WTC11 (cell line): ENCODE data around the gene PGA3. TPM values are rescaled to one million over a fixed set of nuclear protein-coding genes. Genes with fewer than 3 reads are reported as not detected.

ENCODE experiments used
- ATAC-seq: fragments of 200-7000 bp; cut with Tn5 transposase; 2 replicates; pipeline ENCODE4 v1.10.0; 2021; ENCODE audit warnings: mild to moderate bottlenecking, moderate library complexity
- CTCF ChIA-PET: fragments of 300-600 bp; sonication (Branson Sonifier 250); formaldehyde crosslinking; loops from one replicate; lab custom pipeline; 2021; ENCODE audit warnings: antibody characterized with exemption; lab: Charles Lee
- POLR2A ChIA-PET: fragments of 350-600 bp; sonication (Branson Sonifier 250); formaldehyde crosslinking; loops from one replicate; lab custom pipeline; 2021; ENCODE audit warnings: antibody characterized with exemption; lab: Charles Lee
- DNase-seq: peaks from one replicate; pipeline ENCODE4 v3.0.0; 2021; ENCODE audit warnings: low spot score
- H3K27ac Mint-ChIP-seq: 2 replicates; pipeline ENCODE4 v1.8.0; 2021; ENCODE audit warnings: mixed read lengths
- H3K27me3 Mint-ChIP-seq: 2 replicates; pipeline ENCODE4 v1.8.0; 2021; ENCODE audit warnings: low read depth, mild to moderate bottlenecking, moderate library complexity, mixed read lengths
- H3K36me3 Mint-ChIP-seq: 2 replicates; pipeline ENCODE4 v1.8.0; 2021; ENCODE audit warnings: mixed read lengths
- H3K4me1 Mint-ChIP-seq: 2 replicates; pipeline ENCODE4 v1.8.0; 2022; ENCODE audit warnings: mixed read lengths
- H3K4me3 Mint-ChIP-seq: 2 replicates; pipeline ENCODE4 v1.8.0; 2021; ENCODE audit warnings: mild to moderate bottlenecking, moderate library complexity, mixed read lengths
- H3K9me3 Mint-ChIP-seq: 2 replicates; pipeline ENCODE4 v1.8.0; 2021; ENCODE audit warnings: mixed read lengths
- AR ChIP-seq: fragments of 250-450 bp; sonication (Bioruptor Pico); IDR thresholded peaks from 2 replicates; pipeline ENCODE4 v1.9.0; 2021; ENCODE audit warnings: mild to moderate bottlenecking
- ATF2 ChIP-seq: sonication (generic); formaldehyde crosslinking; IDR thresholded peaks from 2 replicates; pipeline ENCODE4 v1.8.1; 2022; ENCODE audit warnings: low read depth, missing genetic modification reagents, borderline replicate concordance
- CDX4 ChIP-seq: fragments of 250-450 bp; sonication (Bioruptor Pico); IDR thresholded peaks from 2 replicates; pipeline ENCODE4 v1.9.0; 2021; ENCODE audit warnings: moderate library complexity, mild to moderate bottlenecking, inconsistent platforms, borderline replicate concordance
- CREB1 ChIP-seq: sonication (generic); formaldehyde crosslinking; IDR thresholded peaks from 2 replicates; pipeline ENCODE4 v1.8.0; 2023; ENCODE audit warnings: mild to moderate bottlenecking, missing genetic modification reagents
- CTCF ChIP-seq: fragments of 200-600 bp; IDR thresholded peaks from 2 replicates; pipeline ENCODE4 v1.8.0; 2022; ENCODE audit warnings: antibody characterized with exemption
- ETV6 ChIP-seq: sonication (generic); formaldehyde crosslinking; IDR thresholded peaks from 2 replicates; pipeline ENCODE4 v1.8.1; 2022; ENCODE audit warnings: mild to moderate bottlenecking, missing genetic modification reagents
- FOXK1 ChIP-seq: sonication (generic); formaldehyde crosslinking; IDR thresholded peaks from 2 replicates; pipeline ENCODE4 v1.8.0; 2022; ENCODE audit warnings: mild to moderate bottlenecking, moderate library complexity, missing genetic modification reagents
- GTF2I ChIP-seq: fragments of 250-450 bp; sonication (Bioruptor Pico); conservative IDR thresholded peaks from 2 replicates; pipeline ENCODE4 v1.4.0; 2021; ENCODE audit warnings: mild to moderate bottlenecking
- MXD4 ChIP-seq: fragments of 250-450 bp; sonication (Bioruptor Pico); IDR thresholded peaks from 2 replicates; pipeline ENCODE4 v1.8.0; 2021; ENCODE audit warnings: mild to moderate bottlenecking, moderate library complexity, borderline replicate concordance
- NFE2L1 ChIP-seq: sonication (generic); formaldehyde crosslinking; IDR thresholded peaks from 2 replicates; pipeline ENCODE4 v1.8.1; 2023; ENCODE audit warnings: missing genetic modification reagents
- PRRX2 ChIP-seq: fragments of 250-450 bp; sonication (Bioruptor Pico); IDR thresholded peaks from 2 replicates; pipeline ENCODE4 v1.8.0; 2021; ENCODE audit warnings: mild to moderate bottlenecking
- TEAD4 ChIP-seq: sonication (generic); formaldehyde crosslinking; IDR thresholded peaks from 2 replicates; pipeline ENCODE4 v1.8.0; 2022; ENCODE audit warnings: mild to moderate bottlenecking, missing genetic modification reagents
- TP53 ChIP-seq: sonication (generic); formaldehyde crosslinking; IDR thresholded peaks from 2 replicates; pipeline ENCODE4 v1.8.1; 2023; ENCODE audit warnings: mild to moderate bottlenecking, missing genetic modification reagents
- total RNA-seq: library from RNA; stranded (reverse); gene quantifications from 3 replicates; pipeline ENCODE4 v1.2.3, GENCODE V29; 2021
- TF ChIP-seq, protein P1 (sequence below): sonication (generic); formaldehyde crosslinking; IDR thresholded peaks from 2 replicates; pipeline ENCODE4 v1.8.0; 2022; ENCODE audit warnings: mild to moderate bottlenecking, missing genetic modification reagents
- TF ChIP-seq, protein P2 (sequence below): sonication (generic); formaldehyde crosslinking; IDR thresholded peaks from 2 replicates; pipeline ENCODE4 v1.8.1; 2022; ENCODE audit warnings: missing genetic modification reagents, borderline replicate concordance
- TF ChIP-seq, protein P3 (sequence below): sonication (generic); formaldehyde crosslinking; IDR thresholded peaks from 2 replicates; pipeline ENCODE4 v1.8.1; 2023; ENCODE audit warnings: mild to moderate bottlenecking, missing genetic modification reagents
- TF ChIP-seq, protein P4 (sequence below): fragments of 250-450 bp; sonication (Bioruptor Pico); IDR thresholded peaks from 2 replicates; pipeline ENCODE4 v2.1.2; 2022; ENCODE audit warnings: mild to moderate bottlenecking, moderate library complexity

PGA3 gene
- total RNA-seq, 1 experiment from 2014 or later = 0.20 TPM

- no peak overlapping the region for H3K4me3 Mint-ChIP-seq
- ATAC-seq (peak; percentile 97), DNase-seq (peak; percentile 85)
- POLR2A ChIA-PET = no interaction called here
- TF ChIP-seq CTCF = peak; percentile 77
- no peak for TF ChIP-seq GTF2I
- peaks cover 3% of the 10 kb centered on the region; the same call in 1 of the 2 replicates for H3K36me3 Mint-ChIP-seq
- CTCF ChIA-PET = interaction anchor here (0.6 to 3.0 kb wide), 10 partner anchors 8 to 138 kb away, joined by 3 to 12 read pairs (median 6); partner anchors contain the start of genes TMEM216 and VWCE
- H3K27me3 Mint-ChIP-seq = no peaks in the 10 kb centered on the region
- no peak overlapping the region for H3K27ac Mint-ChIP-seq
- no peaks in the 10 kb centered on the region for H3K9me3 Mint-ChIP-seq
- 0 out of 2 replicates have a peak, but pooled peaks cover 3% of the 10 kb centered on the region for H3K4me1 Mint-ChIP-seq
Observed at GRCh38 chr11:61254403-61255025, 51.2 kb downstream of the PGA3 start.

DNA sequence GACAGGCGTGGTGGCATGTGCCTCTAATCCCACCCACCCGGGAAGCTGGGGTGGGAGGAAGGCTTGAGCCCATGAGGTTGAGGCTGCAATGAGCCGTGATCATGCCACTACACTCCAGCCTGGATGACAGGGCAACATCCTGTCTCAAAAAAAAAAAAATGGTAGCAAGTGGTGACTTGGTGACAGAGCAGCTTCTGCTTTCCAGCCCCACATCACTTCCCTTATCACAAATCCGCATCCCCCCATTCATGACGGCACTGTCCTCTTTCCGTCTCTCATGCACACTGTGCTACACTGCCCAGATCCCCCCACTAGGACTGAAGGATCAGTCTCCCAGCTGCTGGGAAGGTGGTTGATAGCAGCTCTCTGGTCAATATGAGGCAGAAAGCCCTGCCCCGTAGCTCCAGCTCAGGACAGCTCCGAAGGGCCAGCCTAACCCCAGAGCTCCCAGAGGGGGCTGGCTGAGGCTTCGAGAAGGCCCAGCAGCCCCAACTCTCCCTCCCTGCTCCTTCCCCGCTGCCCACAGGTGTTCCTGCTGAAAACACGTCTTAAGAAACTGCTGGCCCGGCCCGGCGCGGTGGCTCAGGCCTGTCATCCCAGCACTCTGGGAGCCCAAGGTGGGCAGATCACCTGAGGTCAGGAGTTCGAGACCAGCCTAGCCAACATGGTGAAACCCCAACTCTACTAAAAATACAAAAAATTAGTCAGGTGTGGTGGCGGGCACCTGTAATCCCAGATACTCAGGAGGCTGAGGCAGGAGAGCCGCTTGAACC, 53.6 kb downstream of the PGA3 start:
- CTCF ChIA-PET = interaction anchor here (0.7 to 3.0 kb wide), 2 partner anchors 38 to 275 kb away, joined by 3 to 12 read pairs; partner anchors contain the start of gene VWCE
- TF ChIP-seq NFE2L1 (CRISPR knock-in tag) (no peak), ATF2 (CRISPR knock-in tag) (no peak), CDX4 (CRISPR knock-in tag) (no peak), CREB1 (CRISPR knock-in tag) (no peak), PRRX2 (no peak), AR (CRISPR knock-in tag) (no peak), FOXK1 (no peak), TEAD4 (no peak), MXD4 (CRISPR knock-in tag) (no peak), ETV6 (CRISPR knock-in tag) (no peak), TP53 (CRISPR knock-in tag) (no peak)
- TF ChIP-seq, protein P1, sequence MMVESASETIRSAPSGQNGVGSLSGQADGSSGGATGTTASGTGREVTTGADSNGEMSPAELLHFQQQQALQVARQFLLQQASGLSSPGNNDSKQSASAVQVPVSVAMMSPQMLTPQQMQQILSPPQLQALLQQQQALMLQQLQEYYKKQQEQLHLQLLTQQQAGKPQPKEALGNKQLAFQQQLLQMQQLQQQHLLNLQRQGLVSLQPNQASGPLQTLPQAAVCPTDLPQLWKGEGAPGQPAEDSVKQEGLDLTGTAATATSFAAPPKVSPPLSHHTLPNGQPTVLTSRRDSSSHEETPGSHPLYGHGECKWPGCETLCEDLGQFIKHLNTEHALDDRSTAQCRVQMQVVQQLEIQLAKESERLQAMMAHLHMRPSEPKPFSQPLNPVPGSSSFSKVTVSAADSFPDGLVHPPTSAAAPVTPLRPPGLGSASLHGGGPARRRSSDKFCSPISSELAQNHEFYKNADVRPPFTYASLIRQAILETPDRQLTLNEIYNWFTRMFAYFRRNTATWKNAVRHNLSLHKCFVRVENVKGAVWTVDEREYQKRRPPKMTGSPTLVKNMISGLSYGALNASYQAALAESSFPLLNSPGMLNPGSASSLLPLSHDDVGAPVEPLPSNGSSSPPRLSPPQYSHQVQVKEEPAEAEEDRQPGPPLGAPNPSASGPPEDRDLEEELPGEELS (CRISPR knock-in tag) = no peak
- TF ChIP-seq, protein P2, sequence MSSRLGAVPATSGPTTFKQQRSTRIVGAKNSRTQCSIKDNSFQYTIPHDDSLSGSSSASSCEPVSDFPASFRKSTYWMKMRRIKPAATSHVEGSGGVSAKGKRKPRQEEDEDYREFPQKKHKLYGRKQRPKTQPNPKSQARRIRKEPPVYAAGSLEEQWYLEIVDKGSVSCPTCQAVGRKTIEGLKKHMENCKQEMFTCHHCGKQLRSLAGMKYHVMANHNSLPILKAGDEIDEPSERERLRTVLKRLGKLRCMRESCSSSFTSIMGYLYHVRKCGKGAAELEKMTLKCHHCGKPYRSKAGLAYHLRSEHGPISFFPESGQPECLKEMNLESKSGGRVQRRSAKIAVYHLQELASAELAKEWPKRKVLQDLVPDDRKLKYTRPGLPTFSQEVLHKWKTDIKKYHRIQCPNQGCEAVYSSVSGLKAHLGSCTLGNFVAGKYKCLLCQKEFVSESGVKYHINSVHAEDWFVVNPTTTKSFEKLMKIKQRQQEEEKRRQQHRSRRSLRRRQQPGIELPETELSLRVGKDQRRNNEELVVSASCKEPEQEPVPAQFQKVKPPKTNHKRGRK (CRISPR knock-in tag) = no peak
- TF ChIP-seq, protein P3, sequence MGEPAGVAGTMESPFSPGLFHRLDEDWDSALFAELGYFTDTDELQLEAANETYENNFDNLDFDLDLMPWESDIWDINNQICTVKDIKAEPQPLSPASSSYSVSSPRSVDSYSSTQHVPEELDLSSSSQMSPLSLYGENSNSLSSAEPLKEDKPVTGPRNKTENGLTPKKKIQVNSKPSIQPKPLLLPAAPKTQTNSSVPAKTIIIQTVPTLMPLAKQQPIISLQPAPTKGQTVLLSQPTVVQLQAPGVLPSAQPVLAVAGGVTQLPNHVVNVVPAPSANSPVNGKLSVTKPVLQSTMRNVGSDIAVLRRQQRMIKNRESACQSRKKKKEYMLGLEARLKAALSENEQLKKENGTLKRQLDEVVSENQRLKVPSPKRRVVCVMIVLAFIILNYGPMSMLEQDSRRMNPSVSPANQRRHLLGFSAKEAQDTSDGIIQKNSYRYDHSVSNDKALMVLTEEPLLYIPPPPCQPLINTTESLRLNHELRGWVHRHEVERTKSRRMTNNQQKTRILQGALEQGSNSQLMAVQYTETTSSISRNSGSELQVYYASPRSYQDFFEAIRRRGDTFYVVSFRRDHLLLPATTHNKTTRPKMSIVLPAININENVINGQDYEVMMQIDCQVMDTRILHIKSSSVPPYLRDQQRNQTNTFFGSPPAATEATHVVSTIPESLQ (CRISPR knock-in tag) = no peak
- TF ChIP-seq, protein P4, sequence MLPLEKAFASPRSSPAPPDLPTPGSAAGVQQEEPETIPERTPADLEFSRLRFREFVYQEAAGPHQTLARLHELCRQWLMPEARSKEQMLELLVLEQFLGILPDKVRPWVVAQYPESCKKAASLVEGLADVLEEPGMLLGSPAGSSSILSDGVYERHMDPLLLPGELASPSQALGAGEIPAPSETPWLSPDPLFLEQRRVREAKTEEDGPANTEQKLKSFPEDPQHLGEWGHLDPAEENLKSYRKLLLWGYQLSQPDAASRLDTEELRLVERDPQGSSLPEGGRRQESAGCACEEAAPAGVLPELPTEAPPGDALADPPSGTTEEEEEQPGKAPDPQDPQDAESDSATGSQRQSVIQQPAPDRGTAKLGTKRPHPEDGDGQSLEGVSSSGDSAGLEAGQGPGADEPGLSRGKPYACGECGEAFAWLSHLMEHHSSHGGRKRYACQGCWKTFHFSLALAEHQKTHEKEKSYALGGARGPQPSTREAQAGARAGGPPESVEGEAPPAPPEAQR = no peak

More for the DNA sequence above, 53.6 kb downstream of the PGA3 start:
- peaks cover 3% of the 10 kb centered on the region; the same call in 1 of the 2 replicates for H3K36me3 Mint-ChIP-seq
- H3K9me3 Mint-ChIP-seq = no peaks in the 10 kb centered on the region
- ATAC-seq = no peak
- 0 out of 2 replicates have a peak, but pooled peaks cover 3% of the 10 kb centered on the region for H3K4me1 Mint-ChIP-seq
- no peaks in the 10 kb centered on the region for H3K27me3 Mint-ChIP-seq
- H3K27ac Mint-ChIP-seq = no peak overlapping the region
- POLR2A ChIA-PET = no interaction called here
- DNase-seq = no peak
- H3K4me3 Mint-ChIP-seq = no peak overlapping the region
